Measurements from ENCODE around the gene GAA. TPM values are rescaled to one million over a fixed set of nuclear protein-coding genes. Genes with fewer than 3 reads are reported as not detected.

GAA gene
- total RNA-seq, 4 donors from 2014 or later, result 39.4 to 59.9 (median 45.3) TPM

DNA sequence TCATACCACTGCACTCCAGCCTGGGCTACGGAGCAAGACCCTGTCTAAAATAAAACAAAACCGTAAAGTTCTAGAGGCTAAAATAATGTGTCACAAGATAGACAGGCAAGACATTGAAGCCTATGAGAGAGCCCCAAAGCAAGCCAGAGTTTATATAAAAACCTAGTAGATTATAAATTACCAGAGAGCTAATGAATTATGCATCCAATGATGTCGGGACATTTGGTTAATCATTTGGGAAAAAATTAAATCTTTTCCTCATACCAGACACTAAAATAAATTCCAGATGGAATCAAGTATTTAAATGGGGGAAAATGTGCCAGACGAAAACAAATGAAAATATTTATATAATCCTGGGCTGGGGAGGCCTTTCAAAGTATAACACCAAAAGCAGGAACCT lies 40.7 kb upstream of the GAA start:
- no peak for TF ChIP-seq POLR2A (IDR thresholded peaks at IDR 0.05)
- no peak for TF ChIP-seq EP300 (IDR thresholded peaks at IDR 0.05)
- TF ChIP-seq POLR2AphosphoS5 (IDR thresholded peaks at IDR 0.05), result no peak
- TF ChIP-seq, protein P1, sequence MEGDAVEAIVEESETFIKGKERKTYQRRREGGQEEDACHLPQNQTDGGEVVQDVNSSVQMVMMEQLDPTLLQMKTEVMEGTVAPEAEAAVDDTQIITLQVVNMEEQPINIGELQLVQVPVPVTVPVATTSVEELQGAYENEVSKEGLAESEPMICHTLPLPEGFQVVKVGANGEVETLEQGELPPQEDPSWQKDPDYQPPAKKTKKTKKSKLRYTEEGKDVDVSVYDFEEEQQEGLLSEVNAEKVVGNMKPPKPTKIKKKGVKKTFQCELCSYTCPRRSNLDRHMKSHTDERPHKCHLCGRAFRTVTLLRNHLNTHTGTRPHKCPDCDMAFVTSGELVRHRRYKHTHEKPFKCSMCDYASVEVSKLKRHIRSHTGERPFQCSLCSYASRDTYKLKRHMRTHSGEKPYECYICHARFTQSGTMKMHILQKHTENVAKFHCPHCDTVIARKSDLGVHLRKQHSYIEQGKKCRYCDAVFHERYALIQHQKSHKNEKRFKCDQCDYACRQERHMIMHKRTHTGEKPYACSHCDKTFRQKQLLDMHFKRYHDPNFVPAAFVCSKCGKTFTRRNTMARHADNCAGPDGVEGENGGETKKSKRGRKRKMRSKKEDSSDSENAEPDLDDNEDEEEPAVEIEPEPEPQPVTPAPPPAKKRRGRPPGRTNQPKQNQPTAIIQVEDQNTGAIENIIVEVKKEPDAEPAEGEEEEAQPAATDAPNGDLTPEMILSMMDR (IDR thresholded peaks at IDR 0.05), result no peak
- H3K27me3 ChIP-seq, result no peaks in the 10 kb centered on the region
- H3K4me3 ChIP-seq, result no peak overlapping the region
- no peaks in the 10 kb centered on the region for H3K36me3 ChIP-seq
- H3K9me3 ChIP-seq, result no peaks in the 10 kb centered on the region
- H3K27ac ChIP-seq, result no peak overlapping the region
- no peak for DNase-seq (ENCODE audit: low spot score in 2 of 2)
- 63% methylated on average over 4 of the region's 4 CpGs for WGBS
- peaks cover 5% of the 10 kb centered on the region for H3K4me1 ChIP-seq

DNA sequence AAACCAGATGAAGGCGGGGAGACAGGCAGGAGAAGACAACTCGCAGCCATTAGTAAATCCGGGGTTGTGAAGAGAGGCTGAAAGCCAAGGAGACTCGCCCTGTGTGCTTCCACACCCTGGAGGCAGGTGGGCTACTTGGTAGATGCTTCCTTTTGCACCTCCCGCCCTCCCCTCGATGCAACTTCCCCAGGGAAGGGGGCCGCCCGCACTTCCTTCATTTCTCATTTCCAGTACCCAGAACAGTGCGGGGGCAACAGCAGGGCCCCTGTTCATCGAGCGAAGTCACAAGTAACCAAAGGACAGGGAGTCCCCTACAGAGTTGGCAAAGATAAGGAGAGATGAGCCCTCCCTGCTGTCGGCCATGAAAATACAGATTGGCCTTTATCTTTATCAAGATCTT lies 40.0 kb upstream of the GAA start:
- Histone ChIP-seq H3K27me3 (no peaks in the 10 kb centered on the region), H3K4me1 (peaks cover 5% of the 10 kb centered on the region), H3K27ac (no peak overlapping the region), H3K36me3 (no peaks in the 10 kb centered on the region), H3K9me3 (no peaks in the 10 kb centered on the region), H3K4me3 (no peak overlapping the region)
- WGBS, result 77% methylated on average over 12 of the region's 12 CpGs
- TF ChIP-seq, protein P1 (IDR thresholded peaks at IDR 0.05), result no peak
- TF ChIP-seq EP300 (IDR thresholded peaks at IDR 0.05) (no peak), POLR2AphosphoS5 (IDR thresholded peaks at IDR 0.05) (no peak), POLR2A (IDR thresholded peaks at IDR 0.05) (no peak)
- DNase-seq (ENCODE audit: low spot score in 2 of 2), result no peak

DNA sequence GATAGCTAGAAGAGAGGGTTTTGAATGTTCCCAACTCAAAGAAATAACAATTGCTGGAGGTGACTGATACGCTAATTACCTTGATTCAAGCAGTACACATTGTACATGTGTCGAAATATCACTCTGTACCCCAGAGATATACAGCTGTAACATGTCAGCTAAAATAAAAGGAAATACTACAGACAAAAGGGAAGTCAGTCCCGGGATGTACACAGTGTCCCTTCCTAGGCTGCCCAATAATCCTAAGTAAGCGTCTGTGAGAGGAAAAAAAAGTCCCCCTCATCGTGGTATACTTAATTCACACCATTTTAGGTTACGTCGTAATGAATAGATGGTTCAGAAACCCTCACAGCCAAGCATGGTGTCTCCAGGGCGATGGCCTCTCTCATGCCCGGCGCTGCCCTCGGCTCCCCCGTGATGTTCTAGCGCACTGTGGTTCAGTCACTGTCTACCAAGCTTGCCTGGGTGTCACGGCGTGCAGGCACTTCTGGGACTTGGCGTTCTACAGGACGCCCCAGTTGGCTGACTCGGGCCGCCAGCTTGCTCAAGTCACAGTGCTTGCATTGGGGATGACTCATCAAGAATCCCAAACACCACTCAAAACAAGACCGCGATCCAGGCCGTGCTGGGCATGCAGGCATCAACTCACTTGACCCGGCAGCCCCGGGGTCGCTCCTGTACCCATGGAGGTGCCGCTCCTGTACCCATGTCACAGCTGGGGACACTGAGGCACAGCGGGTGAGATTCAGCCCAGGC lies 37.4 kb upstream of the GAA start:
- Histone ChIP-seq H3K27me3 (no peaks in the 10 kb centered on the region), H3K4me3 (no peak overlapping the region), H3K9me3 (no peaks in the 10 kb centered on the region), H3K27ac (no peak overlapping the region), H3K4me1 (peaks cover 8% of the 10 kb centered on the region), H3K36me3 (no peaks in the 10 kb centered on the region)
- TF ChIP-seq, protein P1 (IDR thresholded peaks at IDR 0.05), result no peak
- TF ChIP-seq POLR2A (IDR thresholded peaks at IDR 0.05), result no peak
- TF ChIP-seq POLR2AphosphoS5 (IDR thresholded peaks at IDR 0.05), result no peak
- TF ChIP-seq EP300 (IDR thresholded peaks at IDR 0.05), result no peak
- peak in 1 of 2 donors; percentile 88 for DNase-seq (ENCODE audit: low spot score in 2 of 2)
- WGBS, result 82% methylated on average over 17 of the region's 27 CpGs

DNA sequence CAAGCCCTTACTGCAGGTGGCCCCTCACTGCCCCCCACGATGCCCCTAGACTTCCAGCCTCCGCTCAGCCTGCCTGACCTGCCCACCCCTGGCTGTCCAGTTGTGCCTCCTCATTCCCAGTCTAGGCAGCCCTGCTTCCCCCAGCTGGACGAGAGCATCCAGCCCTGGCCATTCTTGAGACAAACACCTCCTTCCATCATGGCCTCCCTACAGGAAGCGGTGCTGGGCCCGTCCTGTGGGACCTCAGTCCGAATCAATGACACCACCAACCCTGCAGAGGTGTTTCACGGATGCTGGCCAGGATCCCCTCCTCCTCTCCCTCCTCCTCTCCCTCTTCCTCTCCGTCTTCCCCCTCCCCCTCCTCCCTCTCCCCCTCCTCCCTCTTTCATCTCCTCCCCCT lies 36.7 kb upstream of the GAA start:
- WGBS, result 85% methylated on average over 7 of the region's 8 CpGs
- Histone ChIP-seq H3K9me3 (no peaks in the 10 kb centered on the region), H3K27me3 (no peaks in the 10 kb centered on the region), H3K4me3 (no peak overlapping the region), H3K36me3 (no peaks in the 10 kb centered on the region), H3K4me1 (peaks cover 15% of the 10 kb centered on the region), H3K27ac (no peak overlapping the region)
- no peak for DNase-seq (ENCODE audit: low spot score in 2 of 2)
- TF ChIP-seq, protein P1 (IDR thresholded peaks at IDR 0.05), result no peak
- TF ChIP-seq POLR2A (IDR thresholded peaks at IDR 0.05) (no peak), EP300 (IDR thresholded peaks at IDR 0.05) (no peak), POLR2AphosphoS5 (IDR thresholded peaks at IDR 0.05) (no peak)

DNA sequence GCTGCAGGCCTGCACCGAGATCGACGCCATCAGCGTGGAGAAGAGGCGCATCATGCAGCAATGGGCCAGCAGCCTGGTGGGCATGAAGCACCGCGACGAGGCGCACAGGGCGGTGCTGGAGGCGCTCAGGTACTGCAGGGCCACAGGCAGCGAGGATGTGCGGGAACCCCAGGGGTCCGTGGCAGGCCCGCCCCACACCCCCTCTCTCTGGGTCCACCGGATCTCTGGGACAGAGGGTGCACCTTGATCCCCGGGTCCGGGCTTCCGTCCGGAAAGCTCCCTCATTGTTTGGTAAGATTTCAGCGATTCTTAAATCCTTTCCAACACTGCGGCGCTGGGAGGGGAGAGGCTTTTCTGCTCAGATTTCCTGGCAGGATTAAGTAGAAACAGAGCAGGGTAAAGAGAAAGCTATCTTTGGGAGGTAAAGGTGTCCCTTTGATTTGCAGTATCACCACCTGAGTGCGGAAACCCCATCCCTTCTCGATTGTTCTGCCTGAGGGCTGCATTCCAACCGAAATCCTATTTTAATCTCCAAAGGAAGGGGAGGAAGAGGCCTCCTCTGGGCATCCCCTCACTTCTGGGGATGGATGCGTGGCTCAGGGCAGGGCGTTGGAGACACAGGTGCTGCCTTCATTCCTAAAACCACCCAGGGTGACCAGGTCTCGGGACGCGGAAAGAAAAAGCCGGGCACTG lies 35.8 kb upstream of the GAA start:
- Histone ChIP-seq H3K9me3 (no peaks in the 10 kb centered on the region), H3K27me3 (no peaks in the 10 kb centered on the region), H3K4me1 (peaks cover 24% of the 10 kb centered on the region), H3K36me3 (no peaks in the 10 kb centered on the region), H3K4me3 (no peak overlapping the region), H3K27ac (no peak overlapping the region)
- no peak for DNase-seq (ENCODE audit: low spot score in 2 of 2)
- WGBS, result 76% methylated on average over 32 of the region's 32 CpGs
- TF ChIP-seq, protein P1 (IDR thresholded peaks at IDR 0.05), result no peak
- TF ChIP-seq POLR2AphosphoS5 (IDR thresholded peaks at IDR 0.05), result no peak
- no peak for TF ChIP-seq EP300 (IDR thresholded peaks at IDR 0.05)
- no peak for TF ChIP-seq POLR2A (IDR thresholded peaks at IDR 0.05)
